Activated effector memory CD4-positive, alpha-beta T cell treated with anti-CD3 and anti-CD28 coated beads, Interleukin-2, amount 50 U/mL, for 16 hours (primary cell): ENCODE data around the gene FKBP10.
A peak's percentile ranks its signal among the peaks of the same experiment; 100 is the strongest.

Experiments
- DNase-seq: peaks from one replicate; pipeline ENCODE4 v3.0.0-alpha.2; 2020

The FKBP10 gene

GRCh38 chr17:41784207-41784744 lies 28.5 kb upstream of the FKBP10 start:
- no peak for DNase-seq

GRCh38 chr17:41785091-41785858 lies 27.5 kb upstream of the FKBP10 start:
- no peak for DNase-seq

- no peak for DNase-seq
These were observed 27.0 kb upstream of the FKBP10 start for GRCh38 chr17:41785859-41786226.

GRCh38 chr17:41786227-41787020 lies 26.4 kb upstream of the FKBP10 start, which contains the start of gene JUP:
Gene JUP (minus strand): TSS chr17:41786711. CDS start chr17:41771854, 14,857 bp downstream.
- peak; percentile 94 for DNase-seq

GRCh38 chr17:41787021-41787418 lies 25.8 kb upstream of the FKBP10 start:
- no peak for DNase-seq

- DNase-seq = no peak
These were observed 19.7 kb upstream of the FKBP10 start for GRCh38 chr17:41792845-41793783.

GRCh38 chr17:41793784-41794539 lies 18.8 kb upstream of the FKBP10 start:
- DNase-seq = no peak

GRCh38 chr17:41794540-41794975 lies 18.2 kb upstream of the FKBP10 start:
- no peak for DNase-seq

GRCh38 chr17:41796121-41796895 lies 16.5 kb upstream of the FKBP10 start:
- no peak for DNase-seq

- no peak for DNase-seq
These were observed 15.4 kb upstream of the FKBP10 start for GRCh38 chr17:41797377-41797776.

- DNase-seq = no peak
These were observed 13.4 kb upstream of the FKBP10 start for GRCh38 chr17:41799366-41799765.

GRCh38 chr17:41800601-41801373 lies 12.0 kb upstream of the FKBP10 start:
- no peak for DNase-seq

GRCh38 chr17:41801374-41802271 lies 11.2 kb upstream of the FKBP10 start:
- peak; percentile 90 for DNase-seq

GRCh38 chr17:41803049-41804020 lies 9.5 kb upstream of the FKBP10 start:
- no peak for DNase-seq

- DNase-seq = no peak
These were observed 5.9 kb upstream of the FKBP10 start for GRCh38 chr17:41806685-41807445.

- no peak for DNase-seq
These were observed 1.9 kb upstream of the FKBP10 start for GRCh38 chr17:41810659-41811548.
